ENCODE results near the gene TMEM184B.

GRCh38 chr22:38257650-38258250 lies 15.1 kb downstream of the TMEM184B start:
- TF ChIP-seq CTCF (IDR thresholded peaks at IDR 0.05; ENCODE audit: low read depth, low read length, poor library complexity, severe bottlenecking) (no peak), EZH2phosphoT487 (IDR thresholded peaks at IDR 0.05; ENCODE audit: borderline replicate concordance, low read length) (no peak)
